ENCODE measurements around the gene SORCS2. TPM values are rescaled to one million over a fixed set of nuclear protein-coding genes. Genes with fewer than 3 reads are reported as not detected.

The SORCS2 gene
- total RNA-seq, 1 experiment from 2014 or later, result 4.1 TPM

GRCh38 chr4:7248857-7249256 lies 56.5 kb downstream of the SORCS2 start:
- Histone ChIP-seq H3K9ac (ENCODE audit: low read length) (no peak overlapping the region), H3K4me1 (ENCODE audit: insufficient read depth, low read length) (no peaks in the 10 kb centered on the region), H3K9me3 (ENCODE audit: low read length) (no peaks in the 10 kb centered on the region), H3K9me2 (replicated peaks; ENCODE audit: low read length) (no peaks in the 10 kb centered on the region), H4K20me1 (ENCODE audit: low read length) (no peaks in the 10 kb centered on the region), H3K27me3 (ENCODE audit: low read length) (no peaks in the 10 kb centered on the region), H3K36me3 (ENCODE audit: low read depth, low read length) (no peaks in the 10 kb centered on the region), H3K4me2 (ENCODE audit: low read length) (no peak overlapping the region), H3F3A (ENCODE audit: low read length, unreplicated experiment) (no peaks in the 10 kb centered on the region), H3K27ac (ENCODE audit: low read length) (no peak overlapping the region), H3K4me3 (ENCODE audit: low read length) (no peak overlapping the region), H2AFZ (ENCODE audit: low read length) (no peak overlapping the region), H3K79me2 (ENCODE audit: low read length) (no peaks in the 10 kb centered on the region)
- TF ChIP-seq EZH2phosphoT487 (IDR thresholded peaks at IDR 0.05; ENCODE audit: borderline replicate concordance, low read length) (no peak), CTCF (conservative IDR thresholded peaks at IDR 0.05; ENCODE audit: low read depth, low read length) (no peak), EZH2 (IDR thresholded peaks at IDR 0.05; ENCODE audit: low read length, unreplicated experiment) (no peak)
- DNase-seq (no peak), ATAC-seq (no peak)
- intact Hi-C loops (cut with micrococcal nuclease), result no loop called here
- no TSS peak for BruUV-seq (replicated peaks)
- ChIA-PET CTCF (no interaction called here), POLR2A (ENCODE audit: unreplicated experiment) (interaction anchor here (0.7 kb wide), 1 partner anchor 456 kb away, joined by 4 read pairs; no protein-coding TSS in a partner anchor)

GRCh38 chr4:7251321-7251720 lies 59.0 kb downstream of the SORCS2 start:
- no peaks in the 10 kb centered on the region for H3K9me2 ChIP-seq (replicated peaks; ENCODE audit: low read length)
- H3K4me3 ChIP-seq (ENCODE audit: low read length), result no peak overlapping the region
- no peaks in the 10 kb centered on the region for H3F3A ChIP-seq (ENCODE audit: low read length, unreplicated experiment)
- POLR2A ChIA-PET (ENCODE audit: unreplicated experiment), result no interaction called here
- no peak overlapping the region for H3K4me2 ChIP-seq (ENCODE audit: low read length)
- no peaks in the 10 kb centered on the region for H3K9me3 ChIP-seq (ENCODE audit: low read length)
- intact Hi-C loops (cut with micrococcal nuclease), result no loop called here
- no peak for TF ChIP-seq CTCF (conservative IDR thresholded peaks at IDR 0.05; ENCODE audit: low read depth, low read length)
- TF ChIP-seq EZH2phosphoT487 (IDR thresholded peaks at IDR 0.05; ENCODE audit: borderline replicate concordance, low read length), result no peak
- TF ChIP-seq EZH2 (IDR thresholded peaks at IDR 0.05; ENCODE audit: low read length, unreplicated experiment), result no peak
- CTCF ChIA-PET, result no interaction called here
- H3K36me3 ChIP-seq (ENCODE audit: low read depth, low read length), result no peaks in the 10 kb centered on the region
- no TSS peak for BruUV-seq (replicated peaks)
- H2AFZ ChIP-seq (ENCODE audit: low read length), result no peak overlapping the region
- no peaks in the 10 kb centered on the region for H3K4me1 ChIP-seq (ENCODE audit: insufficient read depth, low read length)
- no peak overlapping the region for H3K9ac ChIP-seq (ENCODE audit: low read length)
- H3K27me3 ChIP-seq (ENCODE audit: low read length), result no peaks in the 10 kb centered on the region
- H3K27ac ChIP-seq (ENCODE audit: low read length), result no peak overlapping the region
- H3K79me2 ChIP-seq (ENCODE audit: low read length), result no peaks in the 10 kb centered on the region
- DNase-seq, result no peak
- no peak for ATAC-seq
- no peaks in the 10 kb centered on the region for H4K20me1 ChIP-seq (ENCODE audit: low read length)

- no peaks in the 10 kb centered on the region for H3K9me3 ChIP-seq (ENCODE audit: low read length)
- DNase-seq, result no peak
- ChIA-PET POLR2A (ENCODE audit: unreplicated experiment) (no interaction called here), CTCF (no interaction called here)
- no peaks in the 10 kb centered on the region for H3K79me2 ChIP-seq (ENCODE audit: low read length)
- no peaks in the 10 kb centered on the region for H4K20me1 ChIP-seq (ENCODE audit: low read length)
- no peaks in the 10 kb centered on the region for H3K36me3 ChIP-seq (ENCODE audit: low read depth, low read length)
- H3K4me2 ChIP-seq (ENCODE audit: low read length), result no peak overlapping the region
- no peaks in the 10 kb centered on the region for H3K27me3 ChIP-seq (ENCODE audit: low read length)
- no TSS peak for BruUV-seq (replicated peaks)
- TF ChIP-seq EZH2 (IDR thresholded peaks at IDR 0.05; ENCODE audit: low read length, unreplicated experiment) (no peak), CTCF (conservative IDR thresholded peaks at IDR 0.05; ENCODE audit: low read depth, low read length) (no peak), EZH2phosphoT487 (IDR thresholded peaks at IDR 0.05; ENCODE audit: borderline replicate concordance, low read length) (no peak)
- ATAC-seq, result no peak
- no peak overlapping the region for H2AFZ ChIP-seq (ENCODE audit: low read length)
- intact Hi-C loops (cut with micrococcal nuclease), result no loop called here
- no peaks in the 10 kb centered on the region for H3K4me1 ChIP-seq (ENCODE audit: insufficient read depth, low read length)
- no peak overlapping the region for H3K9ac ChIP-seq (ENCODE audit: low read length)
- H3K4me3 ChIP-seq (ENCODE audit: low read length), result no peak overlapping the region
- no peak overlapping the region for H3K27ac ChIP-seq (ENCODE audit: low read length)
- no peaks in the 10 kb centered on the region for H3K9me2 ChIP-seq (replicated peaks; ENCODE audit: low read length)
- H3F3A ChIP-seq (ENCODE audit: low read length, unreplicated experiment), result no peaks in the 10 kb centered on the region
Measured at GRCh38 chr4:7252051-7252450, 59.7 kb downstream of the SORCS2 start.

Data from PC-3 (cell line).